ENCODE data around the gene ZBTB46. TPM values are rescaled to one million over a fixed set of nuclear protein-coding genes. Genes with fewer than 3 reads are reported as not detected.

Gene ZBTB46
- total RNA-seq, 1 donor from 2014 or later: 42.1 TPM

DNA sequence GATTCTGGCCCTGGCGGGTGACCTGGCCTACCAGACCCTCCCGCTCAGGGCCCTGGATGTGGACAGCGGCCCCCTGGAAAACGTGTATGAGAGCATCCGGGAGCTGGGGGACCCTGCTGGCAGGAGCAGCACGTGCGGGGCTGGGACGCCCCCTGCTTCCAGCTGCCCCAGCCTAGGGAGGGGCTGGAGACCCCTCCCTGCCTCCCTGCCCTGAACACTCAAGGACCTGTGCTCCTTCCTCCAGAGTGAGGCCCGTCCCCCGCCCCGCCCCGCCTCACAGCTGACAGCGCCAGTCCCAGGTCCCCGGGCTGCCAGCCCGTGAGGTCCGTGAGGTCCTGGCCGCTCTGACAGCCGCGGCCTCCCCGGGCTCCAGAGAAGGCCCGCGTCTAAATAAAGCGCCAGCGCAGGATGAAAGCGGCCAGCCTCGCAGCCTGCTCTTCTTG lies 92.4 kb downstream of the ZBTB46 start:
- DNase-seq (ENCODE audit: low spot score): peak; percentile 60
- TF ChIP-seq, protein P1, sequence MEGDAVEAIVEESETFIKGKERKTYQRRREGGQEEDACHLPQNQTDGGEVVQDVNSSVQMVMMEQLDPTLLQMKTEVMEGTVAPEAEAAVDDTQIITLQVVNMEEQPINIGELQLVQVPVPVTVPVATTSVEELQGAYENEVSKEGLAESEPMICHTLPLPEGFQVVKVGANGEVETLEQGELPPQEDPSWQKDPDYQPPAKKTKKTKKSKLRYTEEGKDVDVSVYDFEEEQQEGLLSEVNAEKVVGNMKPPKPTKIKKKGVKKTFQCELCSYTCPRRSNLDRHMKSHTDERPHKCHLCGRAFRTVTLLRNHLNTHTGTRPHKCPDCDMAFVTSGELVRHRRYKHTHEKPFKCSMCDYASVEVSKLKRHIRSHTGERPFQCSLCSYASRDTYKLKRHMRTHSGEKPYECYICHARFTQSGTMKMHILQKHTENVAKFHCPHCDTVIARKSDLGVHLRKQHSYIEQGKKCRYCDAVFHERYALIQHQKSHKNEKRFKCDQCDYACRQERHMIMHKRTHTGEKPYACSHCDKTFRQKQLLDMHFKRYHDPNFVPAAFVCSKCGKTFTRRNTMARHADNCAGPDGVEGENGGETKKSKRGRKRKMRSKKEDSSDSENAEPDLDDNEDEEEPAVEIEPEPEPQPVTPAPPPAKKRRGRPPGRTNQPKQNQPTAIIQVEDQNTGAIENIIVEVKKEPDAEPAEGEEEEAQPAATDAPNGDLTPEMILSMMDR (IDR thresholded peaks at IDR 0.05; ENCODE audit: unreplicated experiment): no peak
- Mint-ChIP-seq H3K36me3 (ENCODE audit: low read depth, unreplicated experiment) (peaks cover 17% of the 10 kb centered on the region), H3K9me3 (ENCODE audit: unreplicated experiment) (no peaks in the 10 kb centered on the region), H3K27ac (ENCODE audit: unreplicated experiment) (no peak overlapping the region), H3K4me3 (ENCODE audit: unreplicated experiment) (no peak overlapping the region), H3K4me1 (ENCODE audit: unreplicated experiment) (no peaks in the 10 kb centered on the region), H3K27me3 (ENCODE audit: unreplicated experiment) (peaks cover 16% of the 10 kb centered on the region)

DNA sequence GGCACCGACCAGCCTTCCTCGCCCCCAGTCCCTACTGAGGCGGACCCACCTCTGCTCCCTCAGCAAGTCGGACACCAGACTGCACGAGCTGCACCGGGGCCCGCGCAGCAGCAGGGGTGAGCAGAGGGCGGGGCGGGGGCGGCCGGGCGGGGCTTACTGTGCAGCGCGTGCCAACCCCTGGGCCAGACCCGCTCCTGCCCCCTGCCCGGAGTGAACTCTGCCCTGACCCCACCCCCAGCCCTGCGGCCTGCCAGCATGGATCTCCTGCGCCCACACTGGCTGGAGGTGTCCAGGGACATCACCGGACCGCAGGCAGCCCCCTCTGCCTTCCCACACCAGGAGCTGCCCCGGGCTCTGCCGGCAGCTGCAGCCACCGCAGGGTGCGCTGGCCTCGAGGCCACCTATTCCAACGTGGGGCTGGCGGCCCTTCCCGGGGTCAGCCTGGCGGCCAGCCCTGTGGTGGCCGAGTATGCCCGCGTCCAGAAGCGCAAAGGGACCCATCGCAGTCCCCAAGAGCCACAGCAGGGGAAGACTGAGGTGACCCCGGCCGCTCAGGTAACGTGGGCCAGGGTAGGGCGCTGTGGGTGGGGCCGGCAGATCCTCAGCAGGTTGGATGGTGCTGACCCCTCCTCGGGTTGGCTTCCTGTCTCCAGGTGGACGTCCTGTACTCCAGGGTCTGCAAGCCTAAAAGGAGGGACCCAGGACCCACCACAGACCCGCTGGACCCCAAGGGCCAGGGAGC lies 92.9 kb downstream of the ZBTB46 start:
- Mint-ChIP-seq H3K36me3 (ENCODE audit: low read depth, unreplicated experiment) (peaks cover 16% of the 10 kb centered on the region), H3K4me1 (ENCODE audit: unreplicated experiment) (no peaks in the 10 kb centered on the region), H3K9me3 (ENCODE audit: unreplicated experiment) (no peaks in the 10 kb centered on the region), H3K4me3 (ENCODE audit: unreplicated experiment) (no peak overlapping the region), H3K27me3 (ENCODE audit: unreplicated experiment) (peaks cover 18% of the 10 kb centered on the region), H3K27ac (ENCODE audit: unreplicated experiment) (no peak overlapping the region)
- DNase-seq (ENCODE audit: low spot score): peak; percentile 14
- TF ChIP-seq, protein P1 (IDR thresholded peaks at IDR 0.05; ENCODE audit: unreplicated experiment): no peak

DNA sequence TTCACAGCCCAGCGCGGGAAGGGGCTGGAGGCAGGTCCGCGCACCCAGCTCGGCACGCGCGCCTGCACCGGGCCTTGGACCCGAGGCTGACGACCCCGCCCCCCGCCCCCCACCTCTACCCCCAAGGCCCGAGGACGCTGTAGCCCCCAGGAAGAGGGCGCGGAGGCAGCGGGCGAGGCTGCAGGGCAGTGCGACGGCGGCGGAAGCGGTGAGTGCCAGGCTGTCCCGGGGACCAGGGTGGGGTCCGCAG lies 93.4 kb downstream of the ZBTB46 start:
- no peak for DNase-seq (ENCODE audit: low spot score)
- Mint-ChIP-seq H3K4me3 (ENCODE audit: unreplicated experiment) (no peak overlapping the region), H3K27ac (ENCODE audit: unreplicated experiment) (no peak overlapping the region), H3K36me3 (ENCODE audit: low read depth, unreplicated experiment) (peaks cover 16% of the 10 kb centered on the region), H3K27me3 (ENCODE audit: unreplicated experiment) (peaks cover 18% of the 10 kb centered on the region), H3K4me1 (ENCODE audit: unreplicated experiment) (no peaks in the 10 kb centered on the region), H3K9me3 (ENCODE audit: unreplicated experiment) (no peaks in the 10 kb centered on the region)
- TF ChIP-seq, protein P1 (IDR thresholded peaks at IDR 0.05; ENCODE audit: unreplicated experiment): no peak

DNA sequence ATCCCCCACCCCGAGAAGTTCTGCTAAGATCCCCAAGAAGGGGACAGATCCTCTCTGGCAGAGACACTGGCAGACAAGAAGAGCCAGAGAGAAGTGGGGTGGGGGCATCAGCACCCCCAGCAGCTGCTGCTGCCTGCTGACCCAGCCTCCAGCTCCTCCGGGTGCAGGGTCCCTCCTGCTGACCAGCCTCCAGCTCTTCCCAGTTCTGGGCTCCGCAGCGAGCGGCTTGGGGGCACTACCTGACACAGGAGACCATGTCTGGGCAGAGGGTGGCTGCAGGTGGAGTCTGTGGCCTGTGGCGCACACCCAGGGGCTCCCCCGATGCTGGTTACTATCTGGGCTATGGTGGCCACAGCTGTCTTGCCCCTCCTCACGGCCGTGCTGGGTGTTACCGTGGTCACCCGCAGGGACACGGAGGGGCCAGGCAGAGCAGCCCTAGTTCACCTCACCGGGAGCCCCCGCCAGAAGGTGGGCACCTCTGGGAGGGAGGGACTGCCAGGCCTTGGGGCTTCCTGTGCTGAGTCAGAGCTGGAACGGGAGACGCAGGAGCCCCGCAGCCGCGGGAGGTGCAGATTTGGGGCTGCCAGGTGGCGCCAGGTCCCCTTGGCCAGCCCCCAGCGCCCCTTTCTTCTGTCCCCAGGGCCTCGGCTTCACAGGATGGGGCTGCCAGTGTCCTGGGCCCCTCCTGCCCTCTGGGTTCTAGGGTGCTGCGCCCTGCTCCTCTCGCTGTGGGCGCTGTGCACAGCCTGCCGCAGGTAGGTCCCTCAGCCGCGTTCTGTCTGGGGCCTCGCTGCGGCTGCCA lies 94.0 kb downstream of the ZBTB46 start:
- no peak overlapping the region for H3K27ac Mint-ChIP-seq (ENCODE audit: unreplicated experiment)
- H3K27me3 Mint-ChIP-seq (ENCODE audit: unreplicated experiment): peaks cover 18% of the 10 kb centered on the region
- H3K36me3 Mint-ChIP-seq (ENCODE audit: low read depth, unreplicated experiment): peaks cover 16% of the 10 kb centered on the region
- TF ChIP-seq, protein P1 (IDR thresholded peaks at IDR 0.05; ENCODE audit: unreplicated experiment): no peak
- H3K4me3 Mint-ChIP-seq (ENCODE audit: unreplicated experiment): no peak overlapping the region
- H3K4me1 Mint-ChIP-seq (ENCODE audit: unreplicated experiment): no peaks in the 10 kb centered on the region
- DNase-seq (ENCODE audit: low spot score): peak; percentile 11
- no peaks in the 10 kb centered on the region for H3K9me3 Mint-ChIP-seq (ENCODE audit: unreplicated experiment)

Data from endothelial cell (in vitro differentiated cells).